Ovary (tissue), 9 donors: ENCODE measurements around the gene CCDC63. TPM values are rescaled to one million over a fixed set of nuclear protein-coding genes. Genes with fewer than 3 reads are reported as not detected.

Source experiments
- DNase-seq, 5 donors: peaks; one replicate each; pipeline ENCODE4 v3.0.0-alpha.2; 2019 to 2020
- H3K27ac ChIP-seq, 2 donors: fragments of 200-600 bp; one replicate each; pipeline versions ENCODE4 v1.5.1 to v1.8.0; 2019 to 2022
- H3K27me3 ChIP-seq: fragments of 200-600 bp; one replicate; pipeline ENCODE4 v1.8.0; 2022
- H3K36me3 ChIP-seq: fragments of 200-600 bp; sonication (generic); one replicate; pipeline ENCODE4 v1.5.1; 2019
- H3K4me1 ChIP-seq: one replicate; pipeline ENCODE4 v1.8.1; 2013; ENCODE audit warnings: mild to moderate bottlenecking, moderate library complexity; ENCODE audit not compliant: insufficient read depth
- H3K4me3 ChIP-seq: fragments of 200-600 bp; sonication (generic); one replicate; pipeline ENCODE4 v1.5.1; 2017
- H3K9me3 ChIP-seq, 2 donors: fragments of 200-600 bp in 1 of 2; sonication (generic) in 1 of 2; one replicate each; pipeline versions ENCODE4 v1.5.1 to v1.8.1; 2013 to 2019; ENCODE audit warnings: mild to moderate bottlenecking in 1 of 2, moderate library complexity in 1 of 2
- EP300 ChIP-seq: sonication (generic); formaldehyde crosslinking; IDR thresholded peaks from one replicate; pipeline ENCODE4 v1.6.1; 2017; ENCODE audit warnings: antibody characterized with exemption
- POLR2A ChIP-seq: fragments of 450-650 bp; IDR thresholded peaks from one replicate; pipeline ENCODE4 v1.6.1; 2017; ENCODE audit warnings: antibody characterized with exemption, mild to moderate bottlenecking, moderate library complexity
- WGBS, 3 donors: extraction: QIAGEN DNeasy Blood & Tissue Kit in 1 of 3; methylation state at CpG; one replicate each; pipeline versions ENCODE4 v1.1.5 to v1.1.7; 2013 to 2017; 5-methylcytosine and 5-hydroxymethylcytosine counted together
- intact Hi-C, 4 donors: fragments of 100-400 bp; cut with DNase I; formaldehyde crosslinking; loops; one replicate each; pipeline versions ENCODE4 v1.11.0 to v1.15.1; 2022 to 2023
- polyA plus RNA-seq, 2 donors: library from polyadenylated mRNA; stranded (reverse); fragments of 200-250 nt in 1 of 2; fragments of 350-450 nt in 1 of 2; fragmentation: Illumina TruSeq in 1 of 2; extraction: RNeasy Lipid Tissue Mini Kit (QIAGEN cat#74804) in 1 of 2; gene quantifications; one replicate each; pipeline ENCODE4 v1.2.3, GENCODE V29; 2013 to 2014
- total RNA-seq, 7 donors: library from RNA; depleted of rRNA in 2 of 7; stranded (reverse); fragments of >200 nt in 2 of 7; fragmentation: NEBNext Ultra II Directional in 3 of 7; extraction: Animal tissue kit (Norgen Biotek cat#: 25700) in 3 of 7; gene quantifications; one replicate each; pipeline versions ENCODE4 v1.1.0 to v1.2.4, GENCODE V29; 2016 to 2023
- TF ChIP-seq, protein P1 (sequence below), 3 donors: fragments of 450-650 bp in 2 of 3; fragments of 200-600 bp in 1 of 3; IDR thresholded peaks; one replicate each; pipeline versions ENCODE4 v1.5.1 to v1.8.0; 2016 to 2022; ENCODE audit warnings: antibody characterized with exemption in 3 of 3, mild to moderate bottlenecking in 1 of 3
- donor health status: DM: no; HTN: no; CAD: no; lungs with moderate emphysema.
- donor health status: DM: no; HTN: no; CAD: no.
- donor health status: Bipolar disorder and iron deficiency.
- donor health status: DM: yes; HTN: yes; CAD: no.
- donor health status: DM: no; HTN: no; CAD: no.
- donor health status: DM: yes; HTN: yes; CAD: no.

The CCDC63 gene
- total and polyA plus RNA-seq, 9 donors: not detected

GRCh38 chr12:110874351-110874750 is 27.6 kb downstream of the CCDC63 start:
- DNase-seq: no peak
- 80 to 89% (median 84%) methylated on average over 2 of the region's 2 CpGs for WGBS, 3 donors
- no peaks in the 10 kb centered on the region for H3K4me1 ChIP-seq
- no peaks in the 10 kb centered on the region for H3K27me3 ChIP-seq
- H3K9me3 ChIP-seq: no peaks in the 10 kb centered on the region
- intact Hi-C loops: no loop called here
- no peak overlapping the region for H3K27ac ChIP-seq
- TF ChIP-seq EP300 (no peak), POLR2A (no peak)
- TF ChIP-seq, protein P1, sequence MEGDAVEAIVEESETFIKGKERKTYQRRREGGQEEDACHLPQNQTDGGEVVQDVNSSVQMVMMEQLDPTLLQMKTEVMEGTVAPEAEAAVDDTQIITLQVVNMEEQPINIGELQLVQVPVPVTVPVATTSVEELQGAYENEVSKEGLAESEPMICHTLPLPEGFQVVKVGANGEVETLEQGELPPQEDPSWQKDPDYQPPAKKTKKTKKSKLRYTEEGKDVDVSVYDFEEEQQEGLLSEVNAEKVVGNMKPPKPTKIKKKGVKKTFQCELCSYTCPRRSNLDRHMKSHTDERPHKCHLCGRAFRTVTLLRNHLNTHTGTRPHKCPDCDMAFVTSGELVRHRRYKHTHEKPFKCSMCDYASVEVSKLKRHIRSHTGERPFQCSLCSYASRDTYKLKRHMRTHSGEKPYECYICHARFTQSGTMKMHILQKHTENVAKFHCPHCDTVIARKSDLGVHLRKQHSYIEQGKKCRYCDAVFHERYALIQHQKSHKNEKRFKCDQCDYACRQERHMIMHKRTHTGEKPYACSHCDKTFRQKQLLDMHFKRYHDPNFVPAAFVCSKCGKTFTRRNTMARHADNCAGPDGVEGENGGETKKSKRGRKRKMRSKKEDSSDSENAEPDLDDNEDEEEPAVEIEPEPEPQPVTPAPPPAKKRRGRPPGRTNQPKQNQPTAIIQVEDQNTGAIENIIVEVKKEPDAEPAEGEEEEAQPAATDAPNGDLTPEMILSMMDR (IDR thresholded peaks at IDR 0.05): no peak
- no peak overlapping the region for H3K4me3 ChIP-seq
- no peaks in the 10 kb centered on the region for H3K36me3 ChIP-seq

GRCh38 chr12:110874781-110875180 is 28.0 kb downstream of the CCDC63 start:
- Histone ChIP-seq H3K27ac (no peak overlapping the region), H3K36me3 (no peaks in the 10 kb centered on the region), H3K27me3 (no peaks in the 10 kb centered on the region), H3K4me1 (no peaks in the 10 kb centered on the region), H3K4me3 (no peak overlapping the region), H3K9me3 (no peaks in the 10 kb centered on the region)
- intact Hi-C loops: no loop called here
- DNase-seq: no peak
- TF ChIP-seq POLR2A: no peak
- no peak for TF ChIP-seq EP300
- TF ChIP-seq, protein P1 (IDR thresholded peaks at IDR 0.05): no peak

GRCh38 chr12:110880651-110881050 is 33.9 kb downstream of the CCDC63 start:
- H3K27me3 ChIP-seq: no peaks in the 10 kb centered on the region
- H3K36me3 ChIP-seq: no peaks in the 10 kb centered on the region
- H3K4me1 ChIP-seq: no peaks in the 10 kb centered on the region
- no peaks in the 10 kb centered on the region for H3K9me3 ChIP-seq
- H3K4me3 ChIP-seq: no peak overlapping the region
- intact Hi-C loops: loop anchor here in 3 of 4 donors (10.0 kb wide), 3 partner anchors 266 to 426 kb away; partner anchors contain the start of genes ARPC3 (in 1 of the 3), FAM216A (in 1 of the 3), GPN3 (in 1 of the 3) and TCTN1 (in 1 of the 3)
- no peak overlapping the region for H3K27ac ChIP-seq
- WGBS, 3 donors: 76 to 91% (median 88%) methylated on average over 2 of the region's 2 CpGs
- TF ChIP-seq POLR2A: no peak
- TF ChIP-seq, protein P1 (IDR thresholded peaks at IDR 0.05): no peak
- DNase-seq: no peak

DNA sequence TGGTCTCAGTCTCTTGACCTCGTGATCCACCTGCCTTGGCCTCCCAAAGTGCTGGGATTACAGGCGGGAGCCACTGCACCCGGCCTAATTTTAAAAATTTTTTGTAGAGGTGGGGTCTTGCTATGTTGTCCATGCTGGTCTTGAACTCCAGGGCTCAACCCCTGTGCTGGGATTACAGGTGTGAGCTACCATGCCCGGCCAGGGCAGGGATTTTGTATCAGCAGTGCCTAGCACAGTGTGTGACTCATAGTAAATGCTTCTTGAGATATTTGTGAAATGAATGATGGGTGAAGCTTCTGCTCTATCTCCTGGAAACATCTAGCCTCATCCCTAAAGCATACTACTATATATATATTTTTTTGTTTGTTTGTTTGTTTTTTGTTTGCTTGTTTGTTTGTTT is 36.5 kb downstream of the CCDC63 start:
- Histone ChIP-seq H3K4me1 (no peaks in the 10 kb centered on the region), H3K27me3 (no peaks in the 10 kb centered on the region), H3K9me3 (no peaks in the 10 kb centered on the region), H3K36me3 (no peaks in the 10 kb centered on the region), H3K27ac (no peak overlapping the region), H3K4me3 (no peak overlapping the region)
- no peak for TF ChIP-seq EP300
- TF ChIP-seq, protein P1 (IDR thresholded peaks at IDR 0.05): no peak
- TF ChIP-seq POLR2A: no peak
- intact Hi-C loops: loop anchor here in 3 of 4 donors (10.0 kb wide), 3 partner anchors 268 to 428 kb away; partner anchors contain the start of genes ARPC3 (in 1 of the 3), FAM216A (in 1 of the 3), GPN3 (in 1 of the 3) and TCTN1 (in 1 of the 3)
- WGBS, 3 donors: 85 to 92% (median 87%) methylated on average over 4 of the region's 4 CpGs
- DNase-seq: no peak
